HL-60/S4 (cell line): Measurements from ENCODE around the gene PRKX.
"Not testable (repeated sequence)": the region's sequence is repeated elsewhere in the genome, so short reads cannot be mapped to it uniquely, and the experiment has no call there.

ENCODE experiments used
- in situ Hi-C: fragments of 300-500 bp; cut with MboI; formaldehyde crosslinking; loops from 2 replicates; pipeline ENCODE4 v1.14.3; 2022; ENCODE audit warnings: low sequenced_read_pairs

The PRKX gene

GRCh38 chrX:3713225-3713936 is at the start of gene PRKX:
Gene PRKX (minus strand): TSS chrX:3713649. CDS start chrX:3713253, 396 bp downstream.
- in situ Hi-C loops = no loop called here

DNA sequence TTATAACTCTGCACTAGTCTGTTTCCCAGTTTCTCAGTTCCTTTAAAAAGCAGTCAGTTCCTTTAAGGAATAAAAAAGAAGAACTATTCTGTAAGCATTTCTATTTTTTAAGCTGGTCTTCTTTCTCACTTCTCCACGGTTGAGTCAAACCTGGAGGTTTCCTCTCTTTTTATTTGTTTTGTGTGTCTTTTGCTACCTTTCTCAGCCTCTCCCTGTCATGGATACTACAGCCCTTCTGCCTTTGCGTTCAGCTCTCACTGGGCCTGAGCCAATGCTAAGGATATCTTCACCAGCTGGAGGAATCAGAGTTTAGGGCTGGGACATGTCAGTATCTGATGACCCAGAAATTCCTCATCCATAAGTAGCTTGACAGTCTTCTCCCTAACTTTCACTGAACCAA is 49.7 kb upstream of the PRKX start:
- in situ Hi-C loops = no loop called here

GRCh38 chrX:3757510-3758025 is 44.1 kb upstream of the PRKX start:
- in situ Hi-C loops = no loop called here

- in situ Hi-C loops = no loop called here
Observed at GRCh38 chrX:3748052-3748559, 34.7 kb upstream of the PRKX start.

DNA sequence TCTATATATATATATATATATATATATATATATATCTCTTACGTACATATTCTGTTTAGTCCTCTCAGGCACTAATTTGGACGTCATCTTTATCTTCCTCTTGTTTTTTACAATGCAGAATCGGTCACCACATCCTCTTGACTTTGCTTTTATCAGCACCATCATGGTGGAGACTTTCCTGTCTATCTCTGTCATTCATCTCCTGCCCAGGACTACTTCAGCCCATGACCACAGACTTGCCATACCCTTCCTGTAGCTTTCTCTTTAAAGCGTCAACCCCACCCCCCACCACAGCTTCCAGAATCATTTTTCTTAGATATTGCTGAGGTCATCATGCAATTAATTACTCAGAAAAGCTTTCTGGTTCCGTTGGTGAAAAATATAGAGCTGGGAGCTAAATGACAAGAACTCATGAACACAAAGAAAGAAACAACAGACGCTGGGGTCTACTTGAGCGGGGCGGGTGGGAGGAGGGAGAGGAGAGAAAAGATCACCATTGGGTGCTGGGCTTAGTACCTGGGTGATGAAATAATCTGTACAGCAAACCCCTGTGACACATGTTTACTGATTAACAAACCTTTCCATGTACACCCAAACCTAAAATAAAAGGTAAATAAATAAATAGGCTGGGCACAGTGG is 30.5 kb upstream of the PRKX start:
- in situ Hi-C loops = no loop called here

DNA sequence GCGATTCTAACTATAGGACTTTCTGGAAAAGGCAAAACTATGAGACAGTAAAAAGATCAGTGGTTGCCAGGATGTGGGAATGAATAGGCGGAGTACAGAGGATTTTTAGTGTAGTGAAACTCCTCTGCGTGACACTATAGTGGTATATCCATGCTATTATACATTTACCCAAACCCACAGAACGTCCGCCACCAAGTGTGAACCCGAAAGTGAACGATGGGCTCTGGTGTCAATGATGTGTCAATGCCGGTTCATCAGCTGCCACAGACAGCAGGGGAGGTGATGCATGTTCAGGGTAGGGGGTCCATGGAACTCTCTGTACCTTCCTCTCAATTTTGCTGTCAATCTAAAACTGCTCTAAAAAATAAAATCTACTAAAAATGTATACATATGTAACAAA is 27.5 kb upstream of the PRKX start:
- in situ Hi-C loops = not testable (repeated sequence)

GRCh38 chrX:3738509-3738908 is 25.1 kb upstream of the PRKX start:
- in situ Hi-C loops = no loop called here

DNA sequence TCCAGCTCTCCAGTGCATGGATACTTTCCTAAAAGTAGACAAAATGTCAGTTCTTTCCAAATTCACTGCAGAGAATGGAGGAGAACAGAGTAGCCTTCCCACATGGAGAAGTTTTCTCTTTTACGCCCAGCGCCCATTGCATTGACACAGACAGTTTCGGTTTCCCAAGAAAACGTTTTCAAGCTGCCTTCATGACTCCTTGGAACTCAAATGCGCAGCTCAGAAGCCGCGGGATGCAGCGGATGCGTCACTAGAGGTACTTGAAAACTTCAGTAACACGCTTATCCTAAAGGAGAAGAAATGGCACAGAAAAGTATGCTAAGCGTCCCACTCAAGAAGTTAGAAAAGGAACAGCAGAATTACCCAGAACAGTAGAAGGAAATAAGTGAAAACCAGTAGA is 23.1 kb upstream of the PRKX start:
- in situ Hi-C loops = not testable (repeated sequence)

- in situ Hi-C loops = not testable (repeated sequence)
Observed at GRCh38 chrX:3735891-3736290, 22.4 kb upstream of the PRKX start.

DNA sequence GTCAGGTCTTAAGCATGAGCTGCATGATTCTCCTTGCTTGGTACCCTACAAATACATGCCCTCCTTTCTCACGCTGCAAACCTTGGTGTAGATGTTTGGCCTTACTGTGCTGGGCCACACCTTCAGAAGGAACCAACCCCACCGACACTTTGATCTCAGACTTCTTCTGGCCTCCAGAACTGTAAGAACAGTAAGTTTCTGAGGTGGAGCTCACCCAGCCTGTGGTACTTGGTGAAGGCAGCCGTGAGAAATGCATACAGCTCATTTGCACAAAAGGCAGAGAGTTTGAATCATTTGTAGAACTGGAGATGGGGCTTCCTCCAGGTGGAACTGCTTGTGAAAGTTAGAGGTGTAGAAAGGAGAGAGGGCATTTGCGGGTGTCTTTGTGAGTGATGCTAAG is 21.0 kb upstream of the PRKX start:
- in situ Hi-C loops = not testable (repeated sequence)

- in situ Hi-C loops = no loop called here
Observed at GRCh38 chrX:3733043-3733430, 19.6 kb upstream of the PRKX start.

- in situ Hi-C loops = not testable (repeated sequence)
Observed at GRCh38 chrX:3732326-3733042, 19.0 kb upstream of the PRKX start.

- in situ Hi-C loops = no loop called here
Observed at GRCh38 chrX:3728454-3728853, 15.0 kb upstream of the PRKX start.

GRCh38 chrX:3723460-3723859 is 10.0 kb upstream of the PRKX start:
- in situ Hi-C loops = not testable (repeated sequence)

DNA sequence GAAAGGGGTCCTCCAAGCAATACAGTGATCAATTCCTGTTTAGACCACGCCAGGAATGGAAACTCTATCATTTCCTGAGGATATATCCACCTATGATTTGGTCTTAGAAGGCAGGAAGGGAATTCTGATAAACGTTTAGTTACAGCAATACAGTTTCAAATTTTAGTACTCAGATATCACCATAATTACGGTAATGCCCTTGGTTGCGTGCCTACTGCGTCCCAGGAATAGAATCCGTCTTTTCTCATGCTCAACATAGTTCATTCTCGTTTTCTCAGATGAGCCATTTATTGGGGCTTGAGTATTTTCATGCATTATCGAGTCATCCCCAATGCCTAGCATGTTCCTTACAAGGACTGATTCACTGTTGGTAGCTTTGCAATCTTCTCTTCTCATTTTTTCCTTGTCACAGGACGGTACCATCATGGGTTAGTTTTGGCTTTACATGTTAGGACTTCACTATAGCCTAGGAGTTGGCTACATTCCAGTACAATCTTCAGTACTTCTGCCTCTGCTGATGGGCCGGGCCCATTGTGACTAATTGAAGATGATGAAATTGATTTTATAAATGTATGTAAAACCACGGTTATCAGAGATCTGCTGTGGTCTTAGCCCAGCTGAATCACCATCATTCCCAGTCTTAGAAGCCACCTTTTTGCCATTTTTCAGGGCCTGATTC is 4.4 kb upstream of the PRKX start:
- in situ Hi-C loops = no loop called here

DNA sequence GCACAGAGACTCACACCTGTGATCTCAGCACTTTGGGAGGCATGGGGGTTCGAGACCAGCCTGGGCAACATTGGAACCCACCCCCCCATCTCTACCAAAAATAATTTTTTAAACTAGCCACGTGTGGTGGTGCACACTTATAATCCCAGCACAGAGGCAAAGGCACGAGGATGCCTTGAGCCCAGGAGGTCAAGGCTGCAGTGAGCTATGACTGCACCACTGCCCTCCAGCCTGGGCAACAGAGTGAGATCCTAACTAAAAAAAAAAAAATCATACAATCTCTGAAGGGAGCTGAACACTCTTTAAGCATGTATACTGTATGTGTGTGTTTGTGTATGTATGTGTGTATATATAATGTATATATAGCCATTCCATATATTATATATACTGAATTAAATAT is 2.5 kb upstream of the PRKX start:
- in situ Hi-C loops = no loop called here

DNA sequence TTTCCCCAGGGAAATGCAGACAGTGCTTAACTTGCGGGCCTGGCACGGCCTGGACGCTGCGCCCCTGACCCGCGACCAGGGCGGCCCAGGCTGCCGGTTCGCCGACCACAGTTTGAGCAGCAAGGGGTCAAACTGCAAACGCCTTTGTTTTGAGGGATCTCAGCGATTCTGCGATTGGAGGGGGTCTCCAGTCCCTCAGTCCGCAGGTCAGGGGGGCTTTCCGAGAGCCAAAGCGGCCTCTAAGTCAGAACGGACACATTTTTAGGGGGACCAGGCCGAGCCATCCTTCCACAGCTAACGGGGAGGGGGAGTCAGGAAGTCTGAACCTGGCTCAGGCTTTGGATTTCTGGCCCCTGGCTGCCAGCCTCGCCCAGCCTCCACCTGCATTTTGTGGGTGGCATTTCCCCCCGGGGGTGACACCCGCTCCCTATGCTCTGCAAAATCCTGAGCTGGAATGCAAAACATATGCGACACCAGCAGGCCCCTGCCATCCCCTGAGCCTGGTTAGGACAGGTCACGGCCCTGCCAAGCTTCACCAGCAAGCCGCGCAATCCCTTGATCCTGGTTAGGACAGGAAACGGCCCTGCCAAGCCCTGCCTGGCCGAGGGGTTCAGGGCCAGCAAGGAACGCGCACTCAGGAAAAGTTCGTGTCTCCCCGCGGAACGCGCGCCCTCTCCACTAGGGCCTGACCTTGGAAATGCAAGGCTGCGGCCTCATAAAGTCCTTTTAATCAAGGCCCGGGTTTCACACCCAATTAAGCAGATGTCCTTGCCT is 1.4 kb upstream of the PRKX start:
- in situ Hi-C loops = not testable (repeated sequence)

DNA sequence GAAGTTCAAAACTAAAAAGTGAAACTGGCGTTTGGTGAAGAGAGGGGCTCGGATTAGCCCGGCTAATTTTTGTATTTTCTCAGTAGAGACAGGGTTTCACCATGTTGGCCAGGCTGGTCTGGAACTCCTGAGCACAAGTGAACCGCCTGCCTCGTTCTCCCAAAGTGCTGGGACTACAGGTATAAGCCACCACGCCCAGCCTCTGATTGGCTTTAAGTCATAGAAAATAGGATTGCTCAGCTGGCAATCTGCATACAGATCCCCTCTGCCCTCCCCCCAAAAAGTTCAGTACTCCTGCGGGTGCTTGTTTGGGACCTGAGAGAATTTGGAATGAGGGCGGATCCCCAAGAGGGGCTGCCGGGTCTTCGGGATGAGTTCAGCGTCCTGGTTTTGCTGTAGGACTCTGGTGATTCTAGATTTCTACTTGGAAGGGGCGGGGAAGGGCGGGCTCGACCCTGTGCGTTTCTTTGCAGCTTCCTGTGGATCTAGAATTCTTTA is 537 bp upstream of the PRKX start:
- in situ Hi-C loops = no loop called here

GRCh38 chrX:3712870-3713224 is 602 bp downstream of the PRKX start:
- in situ Hi-C loops = no loop called here
